OCI-LY7 (cell line): ENCODE results near the gene GABRA6.

ENCODE experiments used
- CTCF ChIP-seq: fragments of 200-600 bp; sonication (generic); conservative IDR thresholded peaks from 2 replicates; pipeline ENCODE4 v1.5.1; 2014; ENCODE audit warnings: mild to moderate bottlenecking, antibody characterized with exemption, low read length, moderate library complexity, mixed read lengths
- EZH2phosphoT487 ChIP-seq: fragments of 200-600 bp; sonication (generic); IDR thresholded peaks from 2 replicates; pipeline ENCODE4 v1.6.1; 2018; ENCODE audit warnings: low read depth, borderline replicate concordance, mild to moderate bottlenecking, mixed run types, antibody characterized with exemption, low read length, moderate library complexity, mixed read lengths

GRCh38 chr5:161700065-161700464 is 14.5 kb downstream of the GABRA6 start:
- no peak for TF ChIP-seq CTCF
- TF ChIP-seq EZH2phosphoT487 = no peak
